ENCODE measurements around the gene ZBTB17. TPM values are rescaled to one million over a fixed set of nuclear protein-coding genes. Genes with fewer than 3 reads are reported as not detected.

ZBTB17 gene
- total RNA-seq, 1 experiment from 2014 or later, result 41.6 TPM

- no peaks in the 10 kb centered on the region for H3K36me3 ChIP-seq (ENCODE audit: control insufficient read depth, insufficient read depth, low read length)
- BruUV-seq (replicated peaks), result no TSS peak
- H3K27me3 ChIP-seq (ENCODE audit: control insufficient read depth, insufficient read depth, low read length), result no peaks in the 10 kb centered on the region
- TF ChIP-seq TCF7L2 (IDR thresholded peaks at IDR 0.05; ENCODE audit: low read depth, low read length), result no peak
- TF ChIP-seq CTCF (IDR thresholded peaks at IDR 0.05), result peak; percentile 90
- TF ChIP-seq REST (IDR thresholded peaks at IDR 0.05; ENCODE audit: insufficient read depth in 1 of 2, low read depth in 2 of 2, low read length in 1 of 2), result no peak
- TF ChIP-seq SIN3A (IDR thresholded peaks at IDR 0.05; ENCODE audit: borderline replicate concordance, insufficient read depth, low read depth, low read length), result no peak
- no peak for TF ChIP-seq POLR2AphosphoS5 (IDR thresholded peaks at IDR 0.05; ENCODE audit: low read depth, low read length)
- in situ Hi-C loops (cut with HindIII; ENCODE audit: low pct_unique_long_range_greater_than_20kb, low sequenced_read_pairs) (no loop called here), intact Hi-C loops (cut with micrococcal nuclease; ENCODE audit: unreplicated experiment) (loop anchor here (10.0 kb wide), 1 partner anchor 200 kb away; no protein-coding TSS in a partner anchor)
- H3K4me1 ChIP-seq (ENCODE audit: control insufficient read depth, insufficient read depth, low read length), result no peaks in the 10 kb centered on the region
- CTCF ChIA-PET, result interaction anchor here (0.5 to 0.9 kb wide), 4 partner anchors 21 to 228 kb away, joined by 3 to 8 read pairs (median 3); no protein-coding TSS in a partner anchor
- POLR2A ChIA-PET, result no interaction called here
- DNase-seq (ENCODE audit: low read depth, low spot score) (no peak), ATAC-seq (peak; percentile 92)
- no peak overlapping the region for H3K27ac ChIP-seq (ENCODE audit: low read length)
- H3K4me3 ChIP-seq (ENCODE audit: low read depth in 2 of 2, low read length in 2 of 2), result no peak overlapping the region
- no peaks in the 10 kb centered on the region for H3K9me3 ChIP-seq (ENCODE audit: control insufficient read depth, insufficient read depth, low read depth, low read length)
These were observed 18.9 kb upstream of the ZBTB17 start for GRCh38 chr1:15994590-15995351.

- DNase-seq (ENCODE audit: low read depth, low spot score) (no peak), ATAC-seq (peak; percentile 28)
- H3K4me1 ChIP-seq (ENCODE audit: control insufficient read depth, insufficient read depth, low read length), result no peaks in the 10 kb centered on the region
- H3K9me3 ChIP-seq (ENCODE audit: control insufficient read depth, insufficient read depth, low read depth, low read length), result no peaks in the 10 kb centered on the region
- no peaks in the 10 kb centered on the region for H3K27me3 ChIP-seq (ENCODE audit: control insufficient read depth, insufficient read depth, low read length)
- ChIA-PET CTCF (interaction anchor here (0.5 kb wide), 1 partner anchor 20 kb away, joined by 3 read pairs; no protein-coding TSS in a partner anchor), POLR2A (no interaction called here)
- H3K36me3 ChIP-seq (ENCODE audit: control insufficient read depth, insufficient read depth, low read length), result no peaks in the 10 kb centered on the region
- no peak for TF ChIP-seq CTCF (IDR thresholded peaks at IDR 0.05)
- TF ChIP-seq REST (IDR thresholded peaks at IDR 0.05; ENCODE audit: insufficient read depth in 1 of 2, low read depth in 2 of 2, low read length in 1 of 2), result no peak
- TF ChIP-seq SIN3A (IDR thresholded peaks at IDR 0.05; ENCODE audit: borderline replicate concordance, insufficient read depth, low read depth, low read length), result no peak
- no peak for TF ChIP-seq POLR2AphosphoS5 (IDR thresholded peaks at IDR 0.05; ENCODE audit: low read depth, low read length)
- no peak for TF ChIP-seq TCF7L2 (IDR thresholded peaks at IDR 0.05; ENCODE audit: low read depth, low read length)
- BruUV-seq (replicated peaks), result no TSS peak
- intact Hi-C loops (cut with micrococcal nuclease; ENCODE audit: unreplicated experiment), result loop anchor here (10.0 kb wide), 1 partner anchor 199 kb away; no protein-coding TSS in a partner anchor
- no peak overlapping the region for H3K4me3 ChIP-seq (ENCODE audit: low read depth in 2 of 2, low read length in 2 of 2)
- no peak overlapping the region for H3K27ac ChIP-seq (ENCODE audit: low read length)
- in situ Hi-C loops (cut with HindIII; ENCODE audit: low pct_unique_long_range_greater_than_20kb, low sequenced_read_pairs), result no loop called here
These were observed 18.2 kb upstream of the ZBTB17 start for GRCh38 chr1:15994081-15994480.

All from Panc1 (cell line).